HG02981 (cell line): ENCODE measurements around the gene CEP89.
"Not testable (repeated sequence)": the region's sequence is repeated elsewhere in the genome, so short reads cannot be mapped to it uniquely, and the experiment has no call there.

Experiments
- ATAC-seq: cut with Tn5 transposase; IDR thresholded peaks from one replicate; pipeline ENCODE4 v1.9.1; 2021; ENCODE audit warnings: mild to moderate bottlenecking, moderate library complexity; ENCODE audit not compliant: unreplicated experiment

The CEP89 gene

DNA sequence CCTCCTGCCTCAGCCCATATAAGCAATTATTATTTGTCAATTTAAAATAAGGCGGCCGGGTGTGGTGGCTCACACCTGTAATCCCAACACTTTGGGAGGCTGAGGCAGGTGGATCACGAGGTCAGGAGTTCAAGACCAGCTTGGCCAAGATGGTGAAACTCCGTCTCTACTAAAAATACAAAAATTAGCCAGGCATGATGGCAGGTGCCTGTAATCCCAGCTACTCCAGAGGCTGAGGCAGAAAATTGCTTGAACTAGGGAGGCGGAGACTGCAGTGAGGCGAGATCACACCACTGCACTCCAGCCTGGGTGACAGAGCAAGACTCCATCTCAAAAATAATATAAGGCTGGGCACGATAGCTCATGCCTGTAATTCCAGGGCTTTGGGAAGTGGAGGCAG lies 114.9 kb downstream of the CEP89 start:
- ATAC-seq: not testable (repeated sequence)

DNA sequence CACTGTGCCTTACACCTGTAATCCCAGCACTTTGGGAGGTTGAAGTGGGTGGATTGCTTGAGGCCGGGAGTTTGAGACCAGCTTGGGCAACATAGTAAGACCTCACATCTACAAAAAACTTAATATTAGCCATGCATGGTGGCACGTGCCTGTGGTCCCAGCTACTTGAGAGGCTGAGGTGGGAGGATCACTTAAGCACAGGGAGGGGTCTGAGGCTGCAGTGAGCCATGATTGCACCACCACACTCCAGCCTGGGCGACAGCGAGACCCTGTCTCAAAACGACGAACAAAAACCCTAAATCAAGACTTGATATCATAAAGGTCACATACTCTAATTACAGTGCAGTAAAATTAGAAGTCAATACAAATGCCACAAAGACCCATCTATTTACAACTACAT lies 119.5 kb downstream of the CEP89 start:
- ATAC-seq: no peak

DNA sequence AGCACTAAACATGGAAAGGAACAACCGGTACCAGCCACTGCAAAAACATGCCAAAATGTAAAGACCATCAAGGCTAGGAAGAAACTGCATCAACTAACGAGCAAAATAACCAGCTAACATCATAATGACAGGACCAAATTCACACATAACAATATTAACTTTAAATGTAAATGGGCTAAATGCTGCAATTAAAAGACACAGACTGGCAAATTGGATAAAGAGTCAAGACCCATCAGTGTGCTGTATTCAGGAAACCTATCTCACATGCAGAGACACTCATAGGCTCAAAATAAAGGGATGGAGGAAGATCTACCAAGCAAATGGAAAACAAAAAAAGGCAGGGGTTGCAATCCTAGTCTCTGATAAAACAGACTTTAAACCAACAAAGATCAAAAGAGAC lies 123.7 kb downstream of the CEP89 start:
- not testable (repeated sequence) for ATAC-seq

DNA sequence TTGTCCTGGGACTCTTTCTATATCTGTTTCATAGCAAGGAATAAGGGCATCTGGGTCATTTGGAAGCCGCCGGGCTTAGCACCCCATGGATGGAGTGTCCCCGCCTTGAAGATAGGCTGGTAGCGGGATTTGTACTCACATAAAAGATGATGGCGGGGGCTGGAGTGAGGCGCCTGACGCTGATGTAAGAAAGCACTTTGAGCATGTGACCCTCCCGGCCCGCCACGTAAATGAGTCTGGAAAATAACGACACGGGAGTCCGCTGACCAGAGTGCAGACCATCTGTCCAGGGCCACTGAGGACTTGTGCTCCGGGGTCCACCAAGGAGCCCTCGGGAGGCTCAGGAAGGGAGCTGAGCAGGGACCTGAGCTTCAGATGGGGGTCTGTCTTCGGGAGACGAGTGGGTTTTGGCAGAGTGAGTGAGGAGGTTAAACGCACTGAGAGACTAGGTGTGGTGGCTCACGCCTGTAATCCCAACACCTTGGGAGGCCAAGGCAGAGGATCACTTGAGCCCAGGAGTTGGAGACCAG lies 128.0 kb downstream of the CEP89 start:
- no peak for ATAC-seq

DNA sequence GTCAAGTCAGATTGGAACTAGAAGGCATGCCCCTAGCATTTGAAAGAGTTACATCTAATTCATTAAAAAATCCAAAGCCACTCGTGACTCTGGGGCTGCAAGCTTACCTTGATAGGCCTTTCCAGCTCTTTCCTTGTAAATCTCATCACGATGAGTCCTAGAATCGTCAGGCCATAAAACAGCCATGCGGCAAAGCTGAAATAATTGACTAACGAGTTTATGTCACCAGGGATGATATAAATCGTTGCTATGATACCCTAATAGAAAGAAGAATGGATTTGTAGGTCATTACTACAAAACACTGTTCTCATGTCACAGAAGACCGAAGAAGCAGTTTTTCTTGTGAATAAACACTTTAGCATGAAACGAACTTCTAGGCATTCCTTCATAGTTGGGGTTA lies 129.7 kb downstream of the CEP89 start:
- no peak for ATAC-seq

DNA sequence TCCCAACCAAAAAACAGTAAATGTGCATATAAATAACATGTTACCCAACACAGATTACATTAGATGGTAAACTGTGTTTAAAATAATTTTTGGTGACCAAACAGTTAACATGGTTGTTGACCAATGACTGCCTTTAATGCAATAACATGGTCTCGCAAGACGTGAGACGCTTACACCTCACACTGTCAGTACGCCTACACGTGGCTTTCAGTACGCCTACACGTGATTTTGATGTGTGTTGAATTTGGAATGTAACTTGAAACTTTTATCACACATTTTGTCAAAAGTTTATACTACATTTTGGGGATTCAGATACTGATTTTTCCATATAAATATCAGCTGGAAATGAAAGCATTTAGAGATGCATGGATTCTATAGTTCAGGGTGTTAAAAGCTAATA lies 134.2 kb downstream of the CEP89 start:
- ATAC-seq: no peak

DNA sequence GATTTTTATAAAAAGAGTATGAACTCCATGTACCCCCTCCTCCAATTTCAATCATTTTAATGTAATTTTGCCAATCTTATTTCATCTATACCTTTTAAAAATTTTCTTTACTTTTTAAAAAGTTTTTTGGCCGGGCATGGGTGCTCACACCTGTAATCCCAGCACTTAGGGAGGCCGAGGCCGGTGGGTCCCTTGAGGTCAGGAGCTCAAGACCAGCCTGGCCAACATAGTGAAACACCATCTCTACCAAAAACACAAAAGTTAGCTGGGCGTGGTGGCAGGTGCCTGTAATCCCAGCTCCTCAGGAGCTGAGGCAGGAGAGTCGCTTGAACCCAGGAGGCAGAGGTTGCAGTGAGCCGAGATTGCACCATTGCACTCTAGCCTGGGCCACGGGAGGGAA lies 138.4 kb downstream of the CEP89 start:
- ATAC-seq: not testable (repeated sequence)

DNA sequence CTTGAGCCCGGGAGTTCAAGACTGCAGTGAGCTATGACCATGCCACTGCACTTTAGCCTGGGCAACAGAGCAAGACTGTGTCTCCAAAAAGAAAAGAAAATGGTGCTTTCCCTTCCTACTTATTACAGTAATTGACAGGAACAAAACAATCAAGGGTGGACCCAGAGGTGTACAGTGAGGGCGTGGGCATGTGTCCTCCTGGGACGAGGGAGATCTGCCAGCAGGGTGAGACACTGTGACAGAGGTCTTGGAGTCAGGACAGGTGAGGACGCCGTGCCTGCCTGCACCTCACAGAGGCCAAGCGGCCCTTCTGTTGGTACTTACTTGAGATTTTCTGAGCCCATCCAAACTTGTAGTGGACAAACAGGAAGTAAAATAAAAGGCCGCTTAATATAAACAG lies 138.9 kb downstream of the CEP89 start:
- ATAC-seq: not testable (repeated sequence)

DNA sequence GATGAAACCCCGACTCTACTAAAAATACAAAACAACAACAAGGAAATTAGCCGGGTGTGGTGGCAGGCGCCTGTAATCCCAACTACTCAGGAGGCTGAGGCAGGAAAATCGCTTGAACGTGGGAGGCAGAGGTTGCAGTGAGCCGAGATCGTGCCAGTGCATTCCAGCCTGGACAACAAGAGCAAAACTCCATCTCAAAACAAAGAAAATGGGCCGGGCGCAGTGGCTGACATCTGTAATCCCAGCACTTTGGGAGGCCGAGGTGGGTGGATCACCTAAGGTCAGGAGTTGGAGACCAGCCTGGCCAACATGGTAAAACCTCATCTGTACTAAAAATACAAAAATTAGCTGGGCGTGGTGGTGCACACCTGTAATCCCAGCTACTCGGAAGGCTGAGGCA lies 139.7 kb downstream of the CEP89 start:
- not testable (repeated sequence) for ATAC-seq

DNA sequence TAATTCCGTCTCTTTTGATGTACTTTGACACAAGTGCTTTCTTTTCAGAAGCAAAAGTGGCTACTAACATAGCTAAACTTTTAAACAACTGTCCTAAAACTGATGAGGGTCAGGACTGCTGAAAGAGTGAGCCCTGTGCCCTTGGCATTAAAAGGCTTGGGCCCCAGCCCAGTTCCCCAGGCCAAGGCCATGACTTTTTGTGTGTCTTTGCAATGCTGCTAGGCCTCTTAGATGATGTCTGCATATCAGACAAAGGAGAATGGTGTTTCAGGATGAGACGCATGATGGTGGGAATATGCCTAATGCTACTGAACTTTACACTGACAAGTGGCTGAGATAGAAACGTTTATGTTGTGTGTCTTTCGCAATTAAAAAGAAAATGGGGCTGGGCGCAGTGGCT lies 140.1 kb downstream of the CEP89 start:
- no peak for ATAC-seq

DNA sequence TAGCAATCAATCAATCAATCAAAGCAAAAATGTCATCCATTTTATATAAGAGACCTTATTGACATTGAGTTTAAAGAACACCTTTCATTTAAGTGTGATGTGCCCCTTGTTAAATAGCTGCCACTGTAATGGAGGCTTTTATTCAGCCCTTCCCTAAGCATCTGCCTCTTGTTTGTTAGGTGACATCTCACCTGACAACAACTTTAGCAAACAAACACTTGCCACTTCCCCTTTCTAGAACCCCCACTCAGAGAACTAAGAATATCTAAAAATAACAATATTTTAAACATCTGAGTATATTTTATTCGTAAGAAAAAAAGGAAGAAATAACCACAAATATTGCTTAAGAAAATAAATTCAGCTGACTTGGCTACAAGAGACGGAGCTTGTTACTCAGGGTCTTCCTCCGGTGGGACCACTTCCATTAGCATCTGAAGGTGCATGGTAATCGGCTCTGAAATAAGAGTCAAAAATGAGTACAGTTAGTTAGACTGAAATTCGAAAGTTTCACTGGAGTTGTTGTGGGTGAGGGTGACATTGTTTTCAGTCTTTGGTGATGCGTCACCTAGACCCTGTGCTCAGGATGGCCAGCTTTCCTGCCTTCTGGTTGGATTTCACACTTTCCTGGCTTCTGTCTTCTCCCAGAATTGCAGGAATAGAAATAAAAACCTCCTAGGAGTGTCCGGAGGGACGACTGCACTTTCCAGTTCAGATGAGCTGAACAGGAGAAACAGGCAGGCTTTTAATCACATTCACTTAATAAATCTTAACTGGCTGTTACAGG lies 141.3 kb downstream of the CEP89 start:
- no peak for ATAC-seq

DNA sequence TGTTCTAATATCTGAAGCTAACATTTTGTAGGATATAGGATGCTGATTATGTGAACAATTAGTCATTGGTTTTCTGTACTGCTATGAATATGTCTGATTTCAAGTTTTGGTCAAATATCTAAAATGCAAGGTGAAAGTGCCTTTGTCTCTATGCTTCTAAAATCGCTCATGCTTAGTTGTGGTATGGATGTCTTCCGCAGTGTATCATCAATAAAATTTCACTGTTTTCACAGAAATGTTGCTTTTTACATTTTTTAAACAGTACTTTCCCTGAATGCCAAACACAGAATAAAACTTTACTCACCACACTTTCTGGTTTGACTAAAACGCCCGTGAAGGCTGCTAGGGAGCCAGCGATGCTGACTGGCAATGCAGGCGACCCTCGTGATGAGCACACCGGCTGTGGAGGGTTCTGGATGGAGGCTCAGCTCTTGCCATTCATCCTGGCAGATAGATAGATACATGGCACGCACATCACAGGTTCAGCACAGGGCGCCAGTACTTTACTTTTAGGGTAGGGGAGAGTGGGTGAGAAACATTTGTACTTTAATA lies 142.3 kb downstream of the CEP89 start:
- ATAC-seq: no peak

DNA sequence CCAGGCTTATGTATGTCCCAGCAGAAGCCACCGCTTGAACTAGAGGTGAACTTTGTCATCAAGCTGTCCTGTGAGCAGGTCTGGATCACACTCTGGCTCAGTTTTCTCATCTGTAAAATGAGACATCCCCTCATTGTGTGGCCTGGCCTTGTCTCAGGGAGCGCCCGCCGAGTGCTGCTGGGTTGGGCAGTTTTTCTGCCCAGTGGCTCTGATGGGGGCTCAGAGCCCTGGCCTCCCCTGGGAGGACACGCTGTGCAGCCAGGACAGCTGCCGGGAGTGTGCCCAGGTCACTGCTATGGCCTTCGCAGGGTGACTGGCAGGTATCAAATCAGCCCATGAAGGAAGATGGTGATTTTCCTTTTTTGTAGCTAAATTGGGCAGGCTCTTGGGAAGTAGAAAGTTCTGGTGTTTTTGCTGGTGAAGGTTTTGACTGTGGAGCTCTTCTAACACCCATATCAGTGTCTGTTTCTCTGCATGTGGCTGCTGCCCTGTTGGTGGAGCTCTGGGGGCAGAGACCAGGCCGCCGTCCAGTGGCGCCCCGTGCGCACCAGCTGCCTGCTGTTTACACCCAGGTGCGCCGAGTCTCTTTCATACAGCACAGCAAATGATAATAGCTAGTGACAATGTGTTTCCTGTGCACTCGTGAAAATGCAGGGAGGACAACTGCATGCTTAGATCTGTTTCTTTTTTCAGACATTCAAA lies 143.0 kb downstream of the CEP89 start:
- no peak for ATAC-seq

DNA sequence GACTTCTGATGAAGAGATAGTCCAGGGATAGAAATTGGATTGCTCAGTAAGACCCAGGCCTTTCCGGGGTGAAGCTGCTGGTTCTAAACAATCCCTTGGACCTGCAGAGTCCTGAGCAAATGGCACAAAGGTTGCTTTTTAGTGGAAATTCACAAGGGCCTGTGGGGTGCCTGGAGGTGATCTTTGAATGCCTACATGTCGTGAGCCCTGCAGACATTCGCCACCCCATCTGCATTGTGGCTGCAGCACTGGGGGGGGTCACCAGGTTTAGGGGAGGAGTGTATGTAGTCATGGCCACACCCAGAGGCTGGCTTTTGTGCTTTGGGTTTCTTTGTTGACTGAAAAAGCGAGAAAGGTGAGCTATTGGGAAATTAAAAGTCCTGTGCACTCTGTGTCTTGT lies 143.6 kb downstream of the CEP89 start:
- ATAC-seq: no peak
